ENCODE measurements around the gene TAF1B. TPM values are rescaled to one million over a fixed set of nuclear protein-coding genes. Genes with fewer than 3 reads are reported as not detected.

Gene TAF1B
- total RNA-seq, 1 donor, result 49.3 TPM

DNA sequence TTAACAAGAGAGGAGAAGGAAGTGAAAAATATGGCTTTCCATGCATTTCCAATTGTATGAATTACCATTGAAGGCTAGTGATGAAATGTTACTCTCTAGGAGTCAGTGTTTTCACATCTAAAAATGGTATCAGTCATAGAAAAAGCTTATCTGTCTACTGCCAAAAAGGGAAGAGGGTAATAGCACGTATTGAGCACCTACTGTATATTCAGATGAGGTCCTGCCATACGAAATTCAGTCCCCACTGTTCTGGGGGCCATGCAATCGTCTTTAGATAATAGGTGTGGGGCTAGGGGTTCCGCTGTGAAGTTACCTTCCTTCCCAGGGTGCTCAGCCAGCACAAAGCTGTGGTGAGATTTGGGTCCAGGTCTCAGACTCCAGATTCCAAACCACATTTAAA is 94.0 kb downstream of the TAF1B start:
- TF ChIP-seq, protein P1, sequence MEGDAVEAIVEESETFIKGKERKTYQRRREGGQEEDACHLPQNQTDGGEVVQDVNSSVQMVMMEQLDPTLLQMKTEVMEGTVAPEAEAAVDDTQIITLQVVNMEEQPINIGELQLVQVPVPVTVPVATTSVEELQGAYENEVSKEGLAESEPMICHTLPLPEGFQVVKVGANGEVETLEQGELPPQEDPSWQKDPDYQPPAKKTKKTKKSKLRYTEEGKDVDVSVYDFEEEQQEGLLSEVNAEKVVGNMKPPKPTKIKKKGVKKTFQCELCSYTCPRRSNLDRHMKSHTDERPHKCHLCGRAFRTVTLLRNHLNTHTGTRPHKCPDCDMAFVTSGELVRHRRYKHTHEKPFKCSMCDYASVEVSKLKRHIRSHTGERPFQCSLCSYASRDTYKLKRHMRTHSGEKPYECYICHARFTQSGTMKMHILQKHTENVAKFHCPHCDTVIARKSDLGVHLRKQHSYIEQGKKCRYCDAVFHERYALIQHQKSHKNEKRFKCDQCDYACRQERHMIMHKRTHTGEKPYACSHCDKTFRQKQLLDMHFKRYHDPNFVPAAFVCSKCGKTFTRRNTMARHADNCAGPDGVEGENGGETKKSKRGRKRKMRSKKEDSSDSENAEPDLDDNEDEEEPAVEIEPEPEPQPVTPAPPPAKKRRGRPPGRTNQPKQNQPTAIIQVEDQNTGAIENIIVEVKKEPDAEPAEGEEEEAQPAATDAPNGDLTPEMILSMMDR (IDR thresholded peaks at IDR 0.05; ENCODE audit: insufficient read depth, low read length), result no peak
- H3K4me3 ChIP-seq (ENCODE audit: low read depth, low read length), result no peak overlapping the region
- DNase-seq (ENCODE audit: low read depth), result no peak

DNA sequence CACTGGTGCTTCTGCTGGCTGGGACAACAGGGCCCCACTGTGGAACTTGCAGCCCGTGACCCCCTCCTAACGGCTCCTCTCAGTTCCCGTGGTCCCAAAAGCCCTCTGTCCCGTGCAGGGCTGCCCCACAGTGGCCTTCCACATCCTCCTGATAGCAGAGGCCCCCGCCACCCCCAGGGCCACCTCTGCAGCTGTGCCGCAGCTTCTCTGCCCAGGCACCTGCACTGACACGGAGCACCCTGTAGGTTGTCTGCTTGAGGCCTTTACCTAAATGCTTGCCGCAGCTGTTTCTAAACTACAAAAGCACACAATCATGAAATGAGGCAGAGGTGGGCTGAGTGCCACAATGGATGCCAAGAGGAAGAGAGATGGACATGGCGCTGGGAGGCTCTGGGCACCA is 94.7 kb downstream of the TAF1B start:
- TF ChIP-seq, protein P1 (IDR thresholded peaks at IDR 0.05; ENCODE audit: insufficient read depth, low read length), result no peak
- no peak for DNase-seq (ENCODE audit: low read depth)
- no peak overlapping the region for H3K4me3 ChIP-seq (ENCODE audit: low read depth, low read length)

DNA sequence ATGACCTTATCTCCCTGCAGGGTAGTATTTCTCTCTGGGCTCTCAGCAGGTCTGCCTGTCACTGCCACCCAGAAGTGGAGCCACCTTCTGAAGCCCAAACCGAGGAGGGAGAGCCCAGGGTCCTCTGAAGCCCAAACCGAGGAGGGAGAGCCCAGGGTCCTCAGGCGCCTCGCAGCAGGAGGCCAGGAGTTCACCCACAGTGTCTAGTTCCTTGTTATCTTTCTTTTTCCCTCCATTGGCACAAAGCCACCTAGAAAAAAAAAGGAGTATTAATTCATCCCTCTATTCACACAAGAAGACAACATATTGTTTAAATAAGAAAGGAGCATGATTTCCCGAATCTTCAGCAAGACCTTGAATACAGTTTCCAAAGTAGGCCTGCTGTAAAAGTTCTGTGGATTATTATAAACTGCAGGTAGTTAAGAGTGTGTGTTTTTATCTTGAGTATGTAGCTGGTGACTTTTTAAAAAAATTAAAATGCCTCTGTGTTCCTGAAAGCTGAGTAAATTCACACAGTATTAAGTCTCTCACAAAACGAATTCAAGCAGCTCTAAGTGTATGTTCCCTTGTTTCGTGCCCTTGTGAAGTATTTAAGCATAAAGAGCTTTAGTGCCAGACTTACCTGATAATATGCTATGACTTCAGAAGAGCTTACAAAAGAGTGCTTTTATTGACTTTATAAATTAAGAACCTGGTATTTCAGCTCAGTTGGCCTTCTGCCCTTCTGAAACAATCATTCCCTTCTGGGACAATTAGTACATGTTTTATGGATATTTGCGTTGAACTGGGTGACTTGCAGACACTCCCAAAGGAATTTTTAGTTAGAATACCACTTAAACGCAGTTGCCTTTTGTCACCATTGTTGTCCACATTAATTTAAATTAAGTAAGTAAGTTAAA is 96.6 kb downstream of the TAF1B start:
- DNase-seq (ENCODE audit: low read depth), result peak; percentile 3
- TF ChIP-seq, protein P1 (IDR thresholded peaks at IDR 0.05; ENCODE audit: insufficient read depth, low read length), result no peak
- H3K4me3 ChIP-seq (ENCODE audit: low read depth, low read length), result no peak overlapping the region

DNA sequence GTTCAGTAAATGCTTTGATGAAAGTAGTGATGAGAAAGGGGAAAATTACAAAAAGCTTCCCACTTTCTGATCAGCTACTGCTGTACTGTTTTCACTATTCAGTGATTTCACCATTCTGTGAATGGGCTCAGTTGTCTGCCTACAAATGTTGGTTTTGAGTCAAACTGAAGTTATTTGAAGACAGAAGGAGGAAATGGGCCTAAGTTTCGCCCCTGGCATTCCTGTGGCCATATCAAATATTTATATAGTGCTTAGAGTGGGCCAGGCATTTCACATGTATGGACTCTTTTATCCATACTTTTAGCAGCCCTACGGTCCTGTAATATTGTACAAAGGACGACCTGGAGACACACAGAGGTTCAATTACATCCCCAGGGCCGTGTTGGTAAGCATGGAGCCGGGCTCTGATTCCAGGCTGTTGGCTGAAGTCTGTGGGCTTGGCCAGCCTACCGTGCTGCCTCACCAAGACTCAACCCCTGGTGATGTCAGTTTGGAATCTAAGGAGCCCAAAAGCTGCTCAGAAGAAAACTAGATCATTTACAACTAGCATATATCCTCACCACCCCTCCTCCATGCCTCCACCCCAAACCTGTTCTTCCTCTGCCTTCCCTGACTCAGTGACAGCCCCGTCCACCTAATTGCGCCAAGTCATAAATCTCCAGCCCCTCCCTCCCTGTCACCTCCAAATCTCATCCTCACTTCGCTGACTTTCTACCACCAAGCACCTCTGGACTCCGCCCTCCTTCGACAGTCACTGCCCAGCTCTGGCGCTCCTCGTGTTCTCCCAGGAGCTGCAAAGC is 98.1 kb downstream of the TAF1B start:
- peak; percentile 75 for DNase-seq (ENCODE audit: low read depth)
- TF ChIP-seq, protein P1 (IDR thresholded peaks at IDR 0.05; ENCODE audit: insufficient read depth, low read length), result no peak
- H3K4me3 ChIP-seq (ENCODE audit: low read depth, low read length), result no peak overlapping the region

DNA sequence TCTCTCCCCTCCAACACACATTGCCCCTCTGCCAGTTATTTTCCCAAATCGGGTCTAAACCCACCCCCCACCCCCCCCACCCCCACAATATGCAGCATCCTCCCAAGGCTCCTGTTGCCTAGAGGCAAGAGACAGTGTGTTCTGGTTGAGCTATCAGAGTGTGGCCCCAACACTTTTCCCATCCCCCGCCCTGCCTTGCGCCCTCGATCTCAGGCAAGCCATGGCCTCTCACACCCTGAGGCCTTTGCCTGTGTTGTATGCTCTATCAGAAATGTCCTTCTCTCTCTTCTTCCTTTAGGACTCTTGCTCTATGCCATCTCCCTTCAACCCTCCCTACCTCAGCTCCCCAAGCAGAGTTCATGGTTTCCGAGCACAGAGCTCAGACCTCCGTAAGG is 98.7 kb downstream of the TAF1B start:
- no peak overlapping the region for H3K4me3 ChIP-seq (ENCODE audit: low read depth, low read length)
- TF ChIP-seq, protein P1 (IDR thresholded peaks at IDR 0.05; ENCODE audit: insufficient read depth, low read length), result no peak
- DNase-seq (ENCODE audit: low read depth), result no peak

DNA sequence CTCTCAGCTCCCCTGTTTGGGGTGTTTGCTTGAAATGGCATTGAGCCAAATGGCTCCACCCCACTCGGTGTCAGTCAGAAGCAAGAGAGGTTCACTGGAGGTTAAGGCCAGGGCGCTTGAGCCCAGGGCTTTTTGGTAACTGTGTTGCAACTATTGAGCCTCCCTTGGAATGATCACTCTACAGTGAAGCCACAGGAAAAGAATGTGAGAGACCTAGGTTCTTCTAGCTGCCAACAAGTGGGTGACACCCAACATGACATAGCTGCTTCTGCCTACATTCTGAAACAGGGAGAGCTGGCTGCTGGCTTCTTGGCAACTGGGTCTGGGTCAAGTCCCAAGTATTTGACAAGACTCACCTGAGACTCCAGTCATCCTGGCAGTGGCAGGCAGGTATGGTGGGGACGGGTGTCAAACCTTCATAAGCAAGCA is 101.1 kb downstream of the TAF1B start:
- TF ChIP-seq, protein P1 (IDR thresholded peaks at IDR 0.05; ENCODE audit: insufficient read depth, low read length), result no peak
- H3K4me3 ChIP-seq (ENCODE audit: low read depth, low read length), result no peak overlapping the region
- peak; percentile 5 for DNase-seq (ENCODE audit: low read depth)

Data from fibroblast of the aortic adventitia (primary cell).